ENCODE results near the gene RAPGEF2.

Gene RAPGEF2

DNA sequence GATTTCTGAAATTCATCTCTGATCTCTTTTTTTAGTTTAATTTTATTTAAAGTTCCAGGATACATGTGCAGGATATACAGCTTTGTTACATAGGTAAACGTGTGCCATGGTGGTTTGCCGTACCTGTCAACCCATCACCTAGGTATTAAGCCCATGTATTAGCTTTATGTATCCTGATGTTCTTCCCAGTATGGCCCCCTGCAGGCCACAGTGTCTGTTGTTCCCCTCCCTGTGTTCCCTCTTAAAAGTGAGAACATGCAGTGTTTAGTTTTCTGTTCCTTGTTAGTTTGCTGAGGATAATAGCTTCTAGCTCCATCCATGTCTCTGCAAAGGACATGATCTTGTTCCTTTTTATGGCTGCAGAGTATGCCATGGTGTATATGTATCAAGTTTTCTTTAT lies 153.2 kb downstream of the RAPGEF2 start:
- DNase-seq (ENCODE audit: low read depth), result no peak

DNA sequence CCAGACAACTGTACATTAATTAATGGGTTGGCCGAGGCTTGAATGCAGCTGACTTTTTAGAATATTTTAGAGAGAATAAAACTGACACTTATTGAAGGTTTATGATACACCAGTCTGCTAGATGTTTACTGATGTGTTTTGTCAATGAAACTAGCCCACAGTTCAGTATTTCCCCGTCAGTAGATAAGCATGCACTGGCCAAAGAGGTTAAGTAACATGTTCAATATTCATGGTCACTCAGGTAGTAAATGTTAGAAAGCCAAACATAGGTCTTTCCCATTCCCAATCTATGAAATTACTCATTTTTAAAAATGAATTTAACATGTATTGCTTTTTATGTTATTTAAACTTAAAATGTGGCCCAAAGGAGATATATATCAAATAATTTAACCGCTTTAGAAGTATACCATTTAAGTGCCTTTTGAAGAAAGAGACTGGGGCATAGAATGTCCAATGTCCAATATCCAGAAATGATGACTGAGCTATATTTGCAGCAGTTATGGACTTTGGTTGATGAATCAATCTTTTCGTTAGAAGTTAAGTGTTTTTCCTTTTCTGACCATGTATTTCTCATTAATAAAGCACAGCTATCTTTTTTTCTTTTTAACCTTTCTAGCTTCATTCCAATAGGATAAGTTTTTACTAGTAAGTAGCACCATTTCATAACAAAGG lies 156.1 kb downstream of the RAPGEF2 start:
- DNase-seq (ENCODE audit: low read depth), result no peak
- no peak overlapping the region for H3K4me3 ChIP-seq (ENCODE audit: low read depth, low read length)

More for the DNA sequence above, 153.2 kb downstream of the RAPGEF2 start:
- H3K4me3 ChIP-seq (ENCODE audit: low read depth, low read length), result no peak overlapping the region

DNA sequence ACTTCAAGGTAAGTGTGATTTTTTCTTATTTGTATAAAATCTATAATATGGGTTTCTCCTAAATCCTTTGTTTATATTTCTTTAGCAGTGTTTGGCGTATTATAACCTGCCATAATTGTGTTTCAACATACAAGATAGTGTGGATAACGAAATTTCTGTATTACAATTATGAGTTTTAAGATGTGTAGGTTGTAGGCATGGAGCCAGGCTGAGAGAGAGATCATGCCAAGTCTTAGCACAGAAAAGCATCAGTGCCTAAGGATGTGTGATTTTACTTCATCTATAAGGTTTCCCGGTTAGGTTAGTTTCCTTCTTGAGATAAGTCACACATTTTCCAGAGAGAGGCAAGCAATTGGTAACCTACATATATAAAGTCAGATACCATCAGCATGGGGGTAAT lies 161.2 kb downstream of the RAPGEF2 start:
- no peak for DNase-seq (ENCODE audit: low read depth)
- no peak overlapping the region for H3K4me3 ChIP-seq (ENCODE audit: low read depth, low read length)

DNA sequence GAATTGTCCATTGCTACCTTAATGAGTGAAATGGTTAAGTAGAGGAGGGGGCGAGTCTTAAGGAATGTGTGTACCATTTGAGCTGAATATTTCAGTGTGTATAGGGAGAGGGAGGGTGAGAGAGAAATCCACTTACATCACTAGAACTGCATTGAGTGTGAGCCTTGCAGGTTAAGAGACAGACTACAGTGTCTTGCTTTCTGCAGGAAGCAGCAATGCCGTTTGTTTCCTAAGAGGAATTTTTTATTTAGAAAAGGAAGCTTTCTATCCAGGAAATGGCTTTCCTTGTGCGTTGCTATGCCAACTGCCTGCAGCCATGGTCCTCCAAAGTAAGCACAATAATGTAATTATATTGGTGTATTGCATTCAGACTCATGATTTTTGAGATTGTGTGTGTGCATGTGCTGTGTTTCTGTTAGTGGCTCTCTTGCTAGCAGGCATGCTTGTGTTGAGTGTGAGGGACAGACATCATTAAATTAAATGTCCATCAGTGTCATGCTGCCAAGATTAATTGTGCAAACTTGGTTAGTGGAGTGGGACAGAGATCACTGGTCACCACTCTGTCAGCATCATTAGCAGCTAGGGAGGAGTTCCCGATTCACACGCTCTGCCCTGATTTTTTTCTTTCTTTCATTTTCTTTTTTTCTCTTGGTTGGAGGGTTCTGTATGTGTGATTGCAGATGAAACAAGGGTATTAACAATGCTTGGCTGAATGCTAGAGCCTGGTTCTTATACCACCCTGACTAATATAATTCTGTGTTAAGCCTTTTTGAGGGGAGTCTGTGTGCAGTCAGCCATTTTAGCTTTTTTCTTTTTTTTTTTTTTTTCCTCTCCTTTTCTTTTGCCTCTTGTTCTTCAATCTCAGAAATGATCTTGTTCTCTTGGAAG lies 164.3 kb downstream of the RAPGEF2 start:
- no peak for DNase-seq (ENCODE audit: low read depth)
- H3K4me3 ChIP-seq (ENCODE audit: low read depth, low read length), result no peak overlapping the region

DNA sequence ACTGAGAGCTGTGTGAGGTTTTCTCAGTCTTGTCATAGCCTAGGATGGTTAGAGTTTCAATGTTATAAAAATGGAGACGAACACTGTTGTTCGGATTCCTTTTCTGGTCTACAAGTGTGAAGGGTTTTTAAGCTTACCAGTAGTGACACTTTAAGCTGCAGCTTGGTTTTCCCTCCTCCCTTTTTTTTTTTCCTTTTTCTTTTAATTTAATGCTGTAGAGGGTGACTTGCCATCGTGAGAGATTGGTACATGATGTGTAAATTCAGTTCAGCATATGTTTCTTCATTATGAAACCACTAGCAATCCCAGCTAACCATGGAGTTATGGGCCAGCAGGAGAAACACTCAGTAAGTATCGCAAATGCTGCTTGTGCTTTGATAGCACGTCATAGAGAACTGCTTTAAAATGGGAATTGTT lies 165.0 kb downstream of the RAPGEF2 start:
- no peak overlapping the region for H3K4me3 ChIP-seq (ENCODE audit: low read depth, low read length)
- DNase-seq (ENCODE audit: low read depth), result no peak

DNA sequence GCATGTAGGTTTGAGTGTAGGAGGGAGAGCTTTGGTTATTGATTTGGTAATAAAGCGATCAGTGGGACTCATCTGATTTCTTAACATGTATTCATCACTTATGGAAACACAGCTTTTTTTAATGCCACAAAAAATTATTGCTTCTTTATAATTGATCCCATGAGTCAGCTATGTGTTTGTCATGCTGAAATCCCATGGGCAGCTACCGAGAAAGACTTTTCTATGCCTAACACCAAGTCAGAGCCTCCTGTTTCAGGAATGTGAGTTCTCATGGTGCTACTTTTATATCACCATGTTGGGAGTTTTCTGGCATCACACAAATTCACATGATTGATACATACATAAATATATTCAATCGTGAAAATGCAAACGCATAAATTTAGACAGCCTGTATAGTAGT lies 165.7 kb downstream of the RAPGEF2 start:
- no peak overlapping the region for H3K4me3 ChIP-seq (ENCODE audit: low read depth, low read length)
- no peak for DNase-seq (ENCODE audit: low read depth)

DNA sequence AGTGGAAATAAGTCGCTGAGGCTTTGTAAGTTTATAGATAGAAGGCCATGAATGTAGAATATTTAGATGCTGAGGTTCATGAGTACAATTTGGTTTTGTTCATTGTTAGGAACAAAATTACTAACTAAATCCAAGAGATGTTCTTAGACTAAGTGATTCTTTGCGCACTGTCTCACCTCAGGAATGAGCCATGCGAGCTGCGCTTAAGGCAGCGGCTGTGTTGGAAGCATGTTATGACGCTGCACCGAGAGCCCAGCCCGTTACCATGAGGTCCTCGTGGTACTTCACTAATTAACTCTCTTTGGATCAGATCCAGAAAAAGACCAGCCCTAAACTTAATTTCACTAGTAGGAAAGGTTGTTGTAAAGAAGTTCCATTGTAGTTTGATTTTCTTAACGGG lies 166.2 kb downstream of the RAPGEF2 start:
- no peak overlapping the region for H3K4me3 ChIP-seq (ENCODE audit: low read depth, low read length)
- no peak for DNase-seq (ENCODE audit: low read depth)

DNA sequence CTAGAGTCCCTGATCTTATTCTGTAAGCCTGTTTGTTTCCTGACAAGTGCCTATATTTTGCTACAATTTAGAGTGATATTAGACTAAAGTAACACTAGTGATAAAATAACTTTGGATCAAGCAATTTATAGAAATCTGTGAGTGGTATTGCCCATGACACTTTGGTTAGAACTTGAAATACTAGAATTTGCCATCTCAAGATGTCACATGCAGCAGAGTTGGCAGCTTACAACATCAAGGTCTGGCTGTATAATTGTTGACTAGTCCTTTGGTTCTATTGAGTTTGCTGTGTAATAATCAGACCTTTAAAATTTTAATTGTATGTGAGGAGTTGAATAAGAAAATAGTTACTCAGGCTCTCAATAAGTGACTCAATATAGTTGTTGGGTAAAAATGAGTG lies 167.1 kb downstream of the RAPGEF2 start:
- H3K4me3 ChIP-seq (ENCODE audit: low read depth, low read length), result no peak overlapping the region
- DNase-seq (ENCODE audit: low read depth), result no peak

DNA sequence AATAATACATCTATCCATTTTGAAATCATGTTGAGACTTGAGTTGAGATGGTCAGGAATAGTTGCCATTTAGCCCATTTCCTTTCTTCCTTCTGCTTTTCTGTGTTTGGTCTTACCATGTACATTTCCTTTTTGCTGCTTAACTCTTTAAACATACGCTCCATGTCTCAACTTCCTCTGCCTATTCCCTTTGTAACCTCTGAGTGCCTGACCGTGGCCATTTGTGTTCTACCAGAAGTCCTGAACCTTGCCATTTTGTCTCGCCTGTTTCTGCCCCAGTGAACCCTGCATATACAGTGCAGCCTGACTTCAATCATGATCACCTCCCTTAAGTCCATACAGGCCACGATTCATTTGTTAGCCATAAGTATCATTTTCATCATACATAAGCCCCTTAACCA lies 169.0 kb downstream of the RAPGEF2 start:
- H3K4me3 ChIP-seq (ENCODE audit: low read depth, low read length), result no peak overlapping the region
- no peak for DNase-seq (ENCODE audit: low read depth)

DNA sequence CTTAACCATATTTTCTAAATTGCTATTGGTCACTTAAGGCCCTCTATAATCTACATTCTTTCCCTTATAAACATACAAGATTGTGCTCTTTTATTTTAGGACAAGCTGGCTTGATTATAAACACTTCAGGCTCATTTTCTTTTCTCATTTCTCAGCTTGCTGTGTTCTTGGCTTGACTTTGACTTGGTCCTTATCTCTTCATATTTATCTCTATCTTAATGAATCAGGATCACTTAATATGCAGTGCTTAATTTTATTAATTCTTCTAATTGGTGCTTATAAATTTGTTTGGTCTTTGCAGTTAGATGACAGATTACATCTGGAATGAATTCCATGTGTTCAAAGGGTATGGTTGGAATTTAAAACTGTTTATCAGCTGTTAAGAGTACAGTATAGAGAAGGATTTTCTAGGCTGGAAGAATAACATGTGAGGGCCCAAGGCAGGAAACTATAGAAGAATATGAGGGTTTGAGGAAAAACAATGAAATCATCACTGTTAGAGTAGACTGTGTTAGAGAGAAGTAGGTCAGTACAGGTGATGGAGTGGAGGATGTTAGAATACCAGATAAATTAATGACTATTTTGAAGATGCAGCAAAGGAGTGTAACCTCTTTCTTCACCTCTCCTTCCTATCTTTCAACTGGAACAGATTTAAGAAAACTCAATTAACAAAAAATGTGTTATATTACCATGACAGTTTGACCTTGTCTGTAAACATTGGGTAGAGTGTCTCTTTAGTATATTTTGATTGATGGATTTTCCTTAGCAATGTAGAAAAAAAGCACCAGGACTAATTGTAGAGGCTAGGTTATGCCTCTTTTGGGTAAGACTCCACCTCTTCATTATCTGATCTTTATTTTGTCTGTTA lies 169.6 kb downstream of the RAPGEF2 start:
- no peak for DNase-seq (ENCODE audit: low read depth)

DNA sequence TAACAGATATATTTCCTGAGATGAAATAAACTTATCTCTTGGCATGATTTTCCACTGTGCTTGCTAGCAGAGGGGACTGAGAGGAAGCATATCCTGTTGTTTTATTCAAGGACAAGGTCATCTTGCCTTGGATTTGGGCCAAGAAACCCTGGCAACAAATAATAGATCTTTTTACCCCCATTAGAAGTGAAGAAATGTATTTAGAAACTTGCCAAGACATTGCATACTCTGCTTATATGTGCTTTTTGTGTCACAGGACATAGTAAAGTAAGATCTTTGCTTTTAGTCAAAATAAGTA lies 170.2 kb downstream of the RAPGEF2 start:
- no peak for DNase-seq (ENCODE audit: low read depth)

More for the DNA sequence above, 169.6 kb downstream of the RAPGEF2 start:
- no peak overlapping the region for H3K4me3 ChIP-seq (ENCODE audit: low read depth, low read length)

DNA sequence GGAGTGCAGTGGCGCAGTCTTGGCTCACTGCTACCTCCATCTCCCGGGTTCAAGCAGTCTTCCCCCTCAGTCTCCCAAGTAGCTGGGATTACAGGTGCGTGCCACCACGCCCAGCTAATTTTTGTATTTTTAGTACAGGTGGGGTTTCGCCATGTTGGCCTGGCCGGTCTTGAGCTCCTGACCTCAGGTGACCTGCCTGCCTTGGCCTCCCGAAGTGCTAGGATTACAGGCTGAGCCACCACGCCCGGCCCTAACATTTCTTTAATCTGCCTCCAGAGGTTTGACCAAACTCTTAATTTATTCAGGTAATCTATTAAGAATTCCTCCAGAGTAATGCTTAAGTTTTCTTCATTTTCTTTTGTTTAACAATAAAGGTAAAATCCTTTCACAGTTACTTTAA lies 171.0 kb downstream of the RAPGEF2 start:
- no peak overlapping the region for H3K4me3 ChIP-seq (ENCODE audit: low read depth, low read length)
- no peak for DNase-seq (ENCODE audit: low read depth)

More for the DNA sequence above, 170.2 kb downstream of the RAPGEF2 start:
- no peak overlapping the region for H3K4me3 ChIP-seq (ENCODE audit: low read depth, low read length)

DNA sequence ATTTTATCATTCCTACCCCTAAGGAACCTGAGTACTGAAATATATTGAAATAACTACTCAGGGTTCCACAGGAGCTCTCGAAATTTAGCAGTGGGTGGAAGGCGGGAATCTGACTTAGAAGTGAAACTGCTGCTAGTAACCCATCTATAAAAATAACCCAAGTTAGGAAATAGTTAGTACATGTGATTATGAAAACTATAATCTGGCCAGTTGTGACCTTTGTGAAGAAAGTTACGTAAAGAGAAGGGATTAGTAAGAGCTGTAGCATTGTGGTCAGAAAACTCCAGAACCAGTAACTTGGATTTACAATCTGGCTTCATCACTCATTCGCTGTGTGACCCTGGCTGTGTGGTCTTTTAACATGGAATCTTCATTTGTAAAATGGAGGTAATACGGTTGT lies 175.5 kb downstream of the RAPGEF2 start:
- no peak overlapping the region for H3K4me3 ChIP-seq (ENCODE audit: low read depth, low read length)
- no peak for DNase-seq (ENCODE audit: low read depth)

DNA sequence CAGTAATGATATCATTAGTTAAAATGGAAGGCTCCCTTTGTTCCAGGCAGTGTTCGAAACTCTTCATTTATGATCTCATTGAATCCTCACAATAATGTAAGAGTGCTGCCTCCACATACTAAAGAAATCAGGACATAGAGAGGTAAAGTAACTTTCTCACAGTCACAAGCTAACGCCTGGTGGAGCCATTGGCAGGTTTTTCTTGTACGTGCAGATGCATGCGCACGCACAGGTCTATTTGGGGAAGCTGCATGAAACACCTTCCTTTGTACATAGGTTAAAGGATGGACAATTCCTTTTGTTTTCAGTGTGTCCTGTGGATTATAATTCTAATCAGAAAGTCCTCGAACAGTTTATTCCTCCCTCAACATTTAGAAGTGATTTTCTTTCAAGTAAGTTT lies 176.2 kb downstream of the RAPGEF2 start:
- H3K4me3 ChIP-seq (ENCODE audit: low read depth, low read length), result no peak overlapping the region
- no peak for DNase-seq (ENCODE audit: low read depth)

DNA sequence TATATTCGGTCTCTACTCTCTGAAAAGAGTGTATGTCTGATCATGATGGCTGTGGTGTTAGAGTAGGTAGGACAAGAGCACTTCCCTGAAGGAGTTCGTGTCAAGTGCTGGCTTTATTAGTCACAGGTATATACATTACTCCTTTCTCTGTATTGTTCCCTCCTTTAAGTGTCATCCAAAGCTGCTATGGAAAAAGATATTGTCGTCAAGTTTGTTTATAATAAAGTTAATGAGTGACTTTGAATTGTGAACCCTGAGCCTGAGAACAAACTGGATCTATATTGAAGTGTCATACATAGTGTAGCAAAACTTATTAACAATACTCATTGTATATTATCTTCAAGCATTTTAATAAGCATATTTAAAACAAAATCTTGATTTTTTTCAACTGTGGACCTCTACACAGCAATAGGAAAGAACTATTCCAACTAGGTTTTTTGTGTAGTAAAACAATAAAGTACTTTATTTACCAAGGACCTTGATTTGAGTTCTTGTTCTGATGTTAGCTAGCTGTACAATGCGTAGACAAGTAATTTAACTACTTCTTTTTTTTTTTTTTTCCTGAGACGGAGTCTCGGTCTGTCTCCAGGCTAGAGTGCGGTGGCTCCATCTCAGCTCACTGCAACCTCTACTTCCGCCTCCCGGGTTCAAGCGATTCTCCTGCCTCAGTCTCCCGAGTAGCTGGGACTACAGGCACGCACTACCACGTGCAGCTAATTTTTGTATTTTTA lies 177.7 kb downstream of the RAPGEF2 start:
- DNase-seq (ENCODE audit: low read depth), result no peak
- H3K4me3 ChIP-seq (ENCODE audit: low read depth, low read length), result no peak overlapping the region

DNA sequence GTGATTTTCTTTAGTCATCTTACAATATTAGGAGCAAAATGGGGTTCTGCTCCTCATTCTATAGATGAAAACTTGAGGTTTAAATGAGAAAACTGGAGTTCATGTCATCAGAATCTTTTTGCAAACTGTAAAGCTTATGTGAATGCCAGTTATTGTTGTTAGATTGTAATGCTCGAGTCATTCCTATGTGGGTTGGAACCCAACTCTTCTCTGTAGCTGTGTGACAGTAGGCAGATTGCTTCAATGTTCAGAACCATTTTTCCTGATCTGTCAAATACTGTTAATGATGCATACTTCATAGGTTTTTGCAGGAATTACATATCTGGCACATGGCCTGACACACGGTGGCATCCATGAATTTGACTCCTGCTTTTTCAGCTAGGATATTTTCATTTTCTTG lies 178.9 kb downstream of the RAPGEF2 start:
- DNase-seq (ENCODE audit: low read depth), result no peak
- H3K4me3 ChIP-seq (ENCODE audit: low read depth, low read length), result no peak overlapping the region

DNA sequence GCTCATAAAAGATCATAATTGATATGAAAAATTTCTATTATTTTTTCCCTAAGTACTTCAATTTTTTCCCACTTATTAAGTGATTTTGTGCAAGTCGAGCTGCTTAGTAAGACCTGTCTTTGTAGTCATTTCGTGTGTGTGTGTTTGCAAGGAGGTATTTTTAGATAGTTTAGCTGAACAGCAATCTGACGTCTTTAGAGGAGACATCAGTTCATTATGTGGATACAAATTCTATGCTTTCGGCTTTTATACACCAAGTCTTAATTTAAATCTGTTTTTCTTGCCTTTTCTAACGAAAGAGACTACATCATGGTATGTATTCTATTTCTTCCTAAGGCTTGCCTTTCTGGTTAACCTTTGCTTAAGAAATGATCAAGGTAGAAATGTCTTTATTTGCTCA lies 179.4 kb downstream of the RAPGEF2 start:
- no peak for DNase-seq (ENCODE audit: low read depth)
- H3K4me3 ChIP-seq (ENCODE audit: low read depth, low read length), result no peak overlapping the region

DNA sequence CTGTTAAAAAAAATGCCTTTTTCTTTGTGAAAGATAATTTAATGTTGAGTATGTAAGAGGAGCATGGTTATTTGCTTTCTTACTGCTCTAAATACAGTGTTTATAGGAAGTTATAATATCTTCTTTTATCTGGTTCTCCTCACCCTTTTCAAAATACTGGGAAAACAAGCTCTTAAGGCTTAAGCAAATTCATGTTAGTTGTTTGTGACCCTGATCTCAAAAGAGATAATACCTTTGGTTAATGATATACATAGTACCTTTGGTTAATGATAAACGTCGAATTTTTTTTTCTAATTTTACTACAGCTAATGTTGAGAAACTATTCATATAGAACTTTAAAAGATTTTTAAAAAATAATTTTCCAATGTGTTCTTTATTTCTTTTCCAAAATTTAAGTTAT lies 180.1 kb downstream of the RAPGEF2 start:
- no peak for DNase-seq (ENCODE audit: low read depth)
- H3K4me3 ChIP-seq (ENCODE audit: low read depth, low read length), result no peak overlapping the region

DNA sequence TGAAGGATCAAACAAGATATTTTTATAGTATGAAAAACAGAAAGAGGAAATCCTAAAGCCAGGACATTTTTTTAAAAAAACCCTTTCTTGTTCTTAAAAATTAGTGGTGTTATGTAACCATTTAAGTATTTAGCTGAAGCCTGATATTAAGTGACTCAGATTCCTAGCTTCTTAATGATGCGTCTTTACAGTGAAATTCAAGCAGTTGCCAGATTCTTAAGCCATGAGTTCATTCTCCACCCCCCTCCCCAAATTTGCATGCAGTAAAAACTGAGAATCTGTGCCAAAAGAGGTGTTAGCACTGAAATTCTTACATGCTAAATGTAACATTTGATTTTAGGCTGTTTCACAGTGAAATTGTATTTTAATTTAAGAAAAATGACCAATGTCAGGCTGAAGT lies 180.8 kb downstream of the RAPGEF2 start:
- peak; percentile 62 for DNase-seq (ENCODE audit: low read depth)

DNA sequence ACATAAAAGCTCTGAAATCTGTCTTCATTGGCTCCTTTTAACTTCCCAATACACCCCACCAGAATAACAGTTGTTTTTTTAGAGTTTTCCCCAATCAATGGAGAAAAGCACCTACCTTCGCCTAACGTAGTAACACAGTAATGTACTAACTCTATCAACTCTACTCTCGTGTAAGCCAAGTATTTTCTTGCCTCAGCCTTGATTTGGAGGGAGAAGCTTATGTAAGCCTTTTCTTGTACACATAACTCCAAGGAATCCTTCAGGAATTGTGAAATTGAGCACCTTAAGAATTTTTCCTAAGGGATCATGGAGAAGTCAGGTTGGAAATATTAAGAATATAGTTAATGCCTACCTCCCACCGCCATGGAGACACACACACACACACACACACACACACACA lies 181.2 kb downstream of the RAPGEF2 start:
- no peak overlapping the region for H3K4me3 ChIP-seq (ENCODE audit: low read depth, low read length)
- no peak for DNase-seq (ENCODE audit: low read depth)

More for the DNA sequence above, 180.8 kb downstream of the RAPGEF2 start:
- H3K4me3 ChIP-seq (ENCODE audit: low read depth, low read length), result no peak overlapping the region

Measured in skeletal muscle cell (primary cell).